Subcutaneous abdominal adipose tissue (tissue), 5 donors: Measurements from ENCODE around the gene SKI.

Source experiments
- H3K27ac ChIP-seq: one replicate; pipeline ENCODE4 v1.7.0; 2013; ENCODE audit warnings: low read depth, mild to moderate bottlenecking, inconsistent platforms, low read length, moderate library complexity
- H3K27me3 ChIP-seq, 5 donors: one replicate each; pipeline ENCODE4 v1.7.0; 2013; ENCODE audit warnings: low read length in 5 of 5, inconsistent platforms in 1 of 5; ENCODE audit not compliant: control insufficient read depth in 5 of 5, insufficient read depth in 4 of 5
- H3K36me3 ChIP-seq, 5 donors: one replicate each; pipeline ENCODE4 v1.7.0; 2013; ENCODE audit warnings: low read length in 5 of 5; ENCODE audit not compliant: control insufficient read depth in 5 of 5, insufficient read depth in 5 of 5
- H3K4me1 ChIP-seq, 5 donors: one replicate each; pipeline ENCODE4 v1.7.0; 2013; ENCODE audit warnings: low read length in 5 of 5, mild to moderate bottlenecking in 3 of 5, moderate library complexity in 1 of 5; ENCODE audit not compliant: control insufficient read depth in 5 of 5, insufficient read depth in 5 of 5
- H3K4me3 ChIP-seq, 5 donors: one replicate each; pipeline ENCODE4 v1.7.0; 2013; ENCODE audit warnings: low read length in 5 of 5, low read depth in 1 of 5
- H3K9ac ChIP-seq, 5 donors: one replicate each; pipeline ENCODE4 v1.7.0; 2013; ENCODE audit warnings: low read length in 5 of 5, mild to moderate bottlenecking in 4 of 5, moderate library complexity in 3 of 5
- H3K9me3 ChIP-seq, 5 donors: one replicate each; pipeline ENCODE4 v1.7.0; 2013; ENCODE audit warnings: low read length in 5 of 5; ENCODE audit not compliant: control insufficient read depth in 5 of 5
- donor health status: healthy.
- donor health status: healthy.
- donor health status: healthy.
- donor health status: healthy.
- donor health status: healthy.

SKI gene

GRCh38 chr1:2253036-2253796 lies 25.1 kb downstream of the SKI start:
- Histone ChIP-seq H3K36me3 (peaks cover 0 to 19% (median 7%) of the 10 kb centered on the region in 5 donors), H3K27me3 (no peaks in the 10 kb centered on the region), H3K9me3 (peaks cover 0 to 19% (median 0%) of the 10 kb centered on the region in 5 donors), H3K4me3 (no peak overlapping the region), H3K4me1 (peaks cover 12 to 93% (median 79%) of the 10 kb centered on the region in 5 donors), H3K27ac (peak overlapping the region; percentile 90), H3K9ac (no peak overlapping the region)

- Histone ChIP-seq H3K9ac (no peak overlapping the region), H3K36me3 (peaks cover 0 to 19% (median 7%) of the 10 kb centered on the region in 5 donors), H3K27ac (peak overlapping the region; percentile 90), H3K4me1 (peaks cover 9 to 93% (median 76%) of the 10 kb centered on the region in 5 donors), H3K9me3 (peaks cover 0 to 19% (median 0%) of the 10 kb centered on the region in 5 donors), H3K27me3 (no peaks in the 10 kb centered on the region), H3K4me3 (no peak overlapping the region)
Observed at GRCh38 chr1:2253797-2254480, 25.8 kb downstream of the SKI start.

GRCh38 chr1:2255047-2255419 lies 26.9 kb downstream of the SKI start:
- peak overlapping the region in 2 of 5 donors; percentile 29 to 56 for H3K9ac ChIP-seq
- no peaks in the 10 kb centered on the region for H3K27me3 ChIP-seq
- H3K27ac ChIP-seq = peak overlapping the region; percentile 90
- peaks cover 0 to 19% (median 7%) of the 10 kb centered on the region in 5 donors for H3K36me3 ChIP-seq
- H3K4me3 ChIP-seq = no peak overlapping the region
- peaks cover 0 to 19% (median 0%) of the 10 kb centered on the region in 5 donors for H3K9me3 ChIP-seq
- H3K4me1 ChIP-seq = peaks cover 7 to 93% (median 76%) of the 10 kb centered on the region in 5 donors

DNA sequence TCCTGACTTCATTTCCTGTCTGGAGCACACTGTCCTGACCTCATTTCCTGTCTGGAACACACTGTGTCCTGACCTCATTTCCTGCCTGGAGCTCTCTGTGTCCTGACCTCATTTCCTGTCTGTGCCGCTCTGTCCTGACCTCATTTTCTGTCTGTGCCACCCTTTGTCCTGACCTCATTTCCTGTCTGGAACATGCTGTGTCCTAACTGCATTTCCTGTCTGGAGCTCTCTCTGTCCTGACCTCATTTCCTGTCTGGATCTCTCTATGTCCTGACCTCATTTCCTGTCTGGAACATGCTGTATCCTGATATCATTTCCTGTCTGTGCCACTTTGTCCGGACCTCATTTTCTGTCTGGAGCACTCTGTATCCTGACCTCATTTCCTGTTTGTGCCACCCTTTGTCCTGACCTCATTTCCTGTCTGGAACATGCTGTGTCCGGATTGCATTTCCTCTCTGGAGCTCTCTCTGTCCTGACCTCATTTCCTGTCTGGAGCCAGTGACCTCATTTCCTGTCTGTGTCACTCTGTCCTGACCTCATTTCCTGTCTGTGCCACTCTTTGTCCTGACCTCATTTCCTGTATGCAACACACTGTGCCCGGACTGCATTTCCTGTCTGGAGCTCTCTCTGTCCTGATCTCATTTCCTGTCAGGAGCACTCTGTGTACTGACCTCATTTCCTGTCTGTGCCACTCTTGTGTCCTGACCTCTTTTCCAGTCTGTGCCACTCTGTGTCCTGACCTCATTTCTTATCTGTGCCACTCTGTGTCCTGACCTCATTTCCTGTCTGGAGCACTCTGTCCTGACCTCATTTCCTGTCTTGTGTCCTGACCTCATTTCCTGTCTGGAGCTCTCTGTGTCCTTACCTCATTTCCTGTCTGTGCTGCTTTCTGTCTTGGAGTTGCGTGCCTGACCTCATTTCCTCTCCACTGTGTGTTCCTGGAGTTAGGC lies 27.6 kb downstream of the SKI start:
- Histone ChIP-seq H3K9ac (peak overlapping the region in 1 of 5 donors; percentile 29), H3K9me3 (peaks cover 0 to 19% (median 0%) of the 10 kb centered on the region in 5 donors), H3K36me3 (peaks cover 0 to 19% (median 7%) of the 10 kb centered on the region in 5 donors), H3K27ac (peak overlapping the region; percentile 90), H3K4me1 (peaks cover 7 to 93% (median 69%) of the 10 kb centered on the region in 5 donors), H3K4me3 (no peak overlapping the region), H3K27me3 (no peaks in the 10 kb centered on the region)

DNA sequence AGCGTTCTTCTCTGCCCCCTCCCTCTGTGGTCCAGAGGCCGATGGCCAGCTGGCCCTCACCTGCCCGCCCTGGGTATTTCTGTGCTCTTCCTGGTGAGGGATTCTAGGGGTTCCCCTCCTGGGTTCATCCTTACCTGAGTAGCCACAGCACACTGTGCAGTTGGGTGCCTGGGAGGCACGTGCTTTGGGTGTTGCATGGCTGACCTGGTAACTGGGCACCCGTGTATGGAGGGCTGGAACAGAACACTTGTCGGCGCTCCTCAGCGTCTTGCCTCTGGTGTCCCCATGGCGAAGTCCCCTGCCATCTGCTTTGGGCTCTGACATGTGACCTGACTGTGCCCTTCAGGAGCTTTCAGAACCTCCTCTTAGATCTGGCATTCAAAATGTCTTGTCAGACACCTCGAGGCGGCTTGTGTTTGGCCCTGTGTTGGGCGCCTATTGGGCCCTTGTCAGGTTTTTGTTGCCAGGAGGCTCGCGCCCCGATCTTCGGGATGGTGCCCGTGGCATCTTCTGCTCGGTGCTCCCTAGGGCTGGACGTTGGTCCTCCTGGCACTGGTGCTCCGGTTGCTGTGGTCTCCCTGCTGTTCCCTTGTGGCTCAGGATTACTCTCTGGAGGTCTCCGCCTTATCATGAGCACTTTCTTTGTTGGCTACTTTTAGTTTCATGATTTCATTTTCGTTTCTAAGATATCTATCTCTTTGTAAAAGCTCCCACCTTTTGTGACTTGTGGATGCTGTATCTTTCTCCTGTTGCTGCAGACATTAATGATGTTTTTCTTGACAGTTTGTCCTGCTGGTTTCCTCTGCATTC lies 28.5 kb downstream of the SKI start:
- H3K27me3 ChIP-seq = no peaks in the 10 kb centered on the region
- H3K9me3 ChIP-seq = peaks cover 0 to 19% (median 0%) of the 10 kb centered on the region in 5 donors
- H3K9ac ChIP-seq = peak overlapping the region in 1 of 5 donors; percentile 1
- H3K4me3 ChIP-seq = no peak overlapping the region
- H3K4me1 ChIP-seq = peaks cover 6 to 93% (median 64%) of the 10 kb centered on the region in 5 donors
- peak overlapping the region; percentile 90 for H3K27ac ChIP-seq
- peaks cover 0 to 19% (median 7%) of the 10 kb centered on the region in 5 donors for H3K36me3 ChIP-seq

GRCh38 chr1:2257245-2257627 lies 29.1 kb downstream of the SKI start:
- no peak overlapping the region for H3K4me3 ChIP-seq
- peaks cover 5 to 88% (median 59%) of the 10 kb centered on the region in 5 donors for H3K4me1 ChIP-seq
- H3K27me3 ChIP-seq = no peaks in the 10 kb centered on the region
- H3K9ac ChIP-seq = no peak overlapping the region
- peak overlapping the region; percentile 90 for H3K27ac ChIP-seq
- H3K9me3 ChIP-seq = peaks cover 0 to 19% (median 0%) of the 10 kb centered on the region in 5 donors
- H3K36me3 ChIP-seq = peaks cover 0 to 19% (median 7%) of the 10 kb centered on the region in 5 donors

GRCh38 chr1:2258122-2258681 lies 30.1 kb downstream of the SKI start:
- Histone ChIP-seq H3K9me3 (peaks cover 0 to 19% (median 0%) of the 10 kb centered on the region in 5 donors), H3K27me3 (no peaks in the 10 kb centered on the region), H3K4me3 (no peak overlapping the region), H3K27ac (peak overlapping the region; percentile 45), H3K4me1 (peaks cover 5 to 78% (median 56%) of the 10 kb centered on the region in 5 donors), H3K9ac (no peak overlapping the region), H3K36me3 (peaks cover 0 to 16% (median 7%) of the 10 kb centered on the region in 5 donors)

- peak overlapping the region; percentile 45 for H3K27ac ChIP-seq
- H3K4me3 ChIP-seq = no peak overlapping the region
- no peaks in the 10 kb centered on the region for H3K27me3 ChIP-seq
Observed at GRCh38 chr1:2258996-2259395, 30.9 kb downstream of the SKI start.

More at GRCh38 chr1:2258996-2259395, 30.9 kb downstream of the SKI start:
- peaks cover 5 to 70% (median 54%) of the 10 kb centered on the region in 5 donors for H3K4me1 ChIP-seq
- H3K9me3 ChIP-seq = peaks cover 0 to 19% (median 0%) of the 10 kb centered on the region in 5 donors
- H3K36me3 ChIP-seq = peaks cover 0 to 9% (median 4%) of the 10 kb centered on the region in 5 donors
- H3K9ac ChIP-seq = no peak overlapping the region
